ENCODE measurements around the gene CCDC192. TPM values are rescaled to one million over a fixed set of nuclear protein-coding genes. Genes with fewer than 3 reads are reported as not detected.

CCDC192 gene
- total RNA-seq, 6 experiments from 2014 or later, result not detected

GRCh38 chr5:127814588-127814973 lies 111.4 kb downstream of the CCDC192 start:
- TF ChIP-seq, protein P1, sequence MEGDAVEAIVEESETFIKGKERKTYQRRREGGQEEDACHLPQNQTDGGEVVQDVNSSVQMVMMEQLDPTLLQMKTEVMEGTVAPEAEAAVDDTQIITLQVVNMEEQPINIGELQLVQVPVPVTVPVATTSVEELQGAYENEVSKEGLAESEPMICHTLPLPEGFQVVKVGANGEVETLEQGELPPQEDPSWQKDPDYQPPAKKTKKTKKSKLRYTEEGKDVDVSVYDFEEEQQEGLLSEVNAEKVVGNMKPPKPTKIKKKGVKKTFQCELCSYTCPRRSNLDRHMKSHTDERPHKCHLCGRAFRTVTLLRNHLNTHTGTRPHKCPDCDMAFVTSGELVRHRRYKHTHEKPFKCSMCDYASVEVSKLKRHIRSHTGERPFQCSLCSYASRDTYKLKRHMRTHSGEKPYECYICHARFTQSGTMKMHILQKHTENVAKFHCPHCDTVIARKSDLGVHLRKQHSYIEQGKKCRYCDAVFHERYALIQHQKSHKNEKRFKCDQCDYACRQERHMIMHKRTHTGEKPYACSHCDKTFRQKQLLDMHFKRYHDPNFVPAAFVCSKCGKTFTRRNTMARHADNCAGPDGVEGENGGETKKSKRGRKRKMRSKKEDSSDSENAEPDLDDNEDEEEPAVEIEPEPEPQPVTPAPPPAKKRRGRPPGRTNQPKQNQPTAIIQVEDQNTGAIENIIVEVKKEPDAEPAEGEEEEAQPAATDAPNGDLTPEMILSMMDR (IDR thresholded peaks at IDR 0.05), result no peak
- TF ChIP-seq POLR2A (IDR thresholded peaks at IDR 0.05), result no peak
- H3K27me3 ChIP-seq, result no peaks in the 10 kb centered on the region
- no peak overlapping the region for H3K27ac ChIP-seq
- DNase-seq, result no peak
- H3K36me3 ChIP-seq, result no peaks in the 10 kb centered on the region
- no peaks in the 10 kb centered on the region for H3K9me3 ChIP-seq
- no peaks in the 10 kb centered on the region for H3K4me1 ChIP-seq
- intact Hi-C loops (cut with DNase I), result no loop called here
- no peak for ATAC-seq
- H3K4me3 ChIP-seq, result no peak overlapping the region
- WGBS (ENCODE audit: insufficient coverage, low coverage, low lambda C conversion rate, missing lambda C conversion rate), result 54% methylated on average over 3 of the region's 3 CpGs

- no peak for TF ChIP-seq POLR2A (IDR thresholded peaks at IDR 0.05)
- TF ChIP-seq, protein P1 (IDR thresholded peaks at IDR 0.05), result no peak
- H3K36me3 ChIP-seq, result no peaks in the 10 kb centered on the region
- H3K27me3 ChIP-seq, result no peaks in the 10 kb centered on the region
- H3K9me3 ChIP-seq, result no peaks in the 10 kb centered on the region
- intact Hi-C loops (cut with DNase I), result no loop called here
- H3K4me1 ChIP-seq, result peaks cover 0 to 11% (median 3%) of the 10 kb centered on the region in 4 donors
- DNase-seq (no peak), ATAC-seq (peak in 1 of 4 donors; percentile 74)
- no peak overlapping the region for H3K27ac ChIP-seq
- WGBS (ENCODE audit: insufficient coverage, low coverage, low lambda C conversion rate, missing lambda C conversion rate), result 16% methylated on average over 2 of the region's 2 CpGs
- no peak overlapping the region for H3K4me3 ChIP-seq
These were observed 117.8 kb downstream of the CCDC192 start for GRCh38 chr5:127820910-127821553.

- Histone ChIP-seq H3K4me3 (no peak overlapping the region), H3K27me3 (no peaks in the 10 kb centered on the region), H3K36me3 (no peaks in the 10 kb centered on the region), H3K9me3 (no peaks in the 10 kb centered on the region), H3K4me1 (peaks cover 0 to 11% (median 3%) of the 10 kb centered on the region in 4 donors), H3K27ac (no peak overlapping the region)
- TF ChIP-seq POLR2A (IDR thresholded peaks at IDR 0.05), result no peak
- TF ChIP-seq, protein P1 (IDR thresholded peaks at IDR 0.05), result no peak
- ATAC-seq (no peak), DNase-seq (no peak)
- intact Hi-C loops (cut with DNase I), result no loop called here
- WGBS (ENCODE audit: insufficient coverage, low coverage, low lambda C conversion rate, missing lambda C conversion rate), result 65% methylated on average over 3 of the region's 3 CpGs
These were observed 118.7 kb downstream of the CCDC192 start for GRCh38 chr5:127821896-127822295.

DNA sequence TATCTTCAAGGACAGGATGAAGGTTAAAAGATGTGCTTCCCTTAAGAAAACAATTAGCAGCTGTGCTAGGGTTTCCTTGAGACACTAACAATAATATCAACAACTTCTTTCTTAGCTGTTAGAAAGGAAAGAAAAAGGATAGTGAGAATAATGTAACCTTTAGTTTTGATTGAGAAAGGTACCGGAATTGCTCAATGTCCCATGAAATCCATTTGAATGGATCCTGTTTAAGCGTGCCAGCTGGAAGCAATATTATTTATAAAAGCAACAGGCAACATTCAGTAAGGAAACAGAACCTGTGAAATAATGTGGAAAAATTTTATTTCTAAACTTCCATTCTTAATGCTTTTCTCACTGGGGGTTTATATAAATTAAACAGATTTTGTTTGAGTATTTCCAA lies 120.9 kb downstream of the CCDC192 start:
- DNase-seq (no peak), ATAC-seq (peak; percentile 75 to 93 (median 83))
- H3K27me3 ChIP-seq, result no peaks in the 10 kb centered on the region
- TF ChIP-seq POLR2A (IDR thresholded peaks at IDR 0.05), result no peak
- TF ChIP-seq, protein P1 (IDR thresholded peaks at IDR 0.05), result no peak
- H3K9me3 ChIP-seq, result no peaks in the 10 kb centered on the region
- no peak overlapping the region for H3K27ac ChIP-seq
- 19% methylated on average over 2 of the region's 2 CpGs for whole genome bisulfite sequencing (ENCODE audit: insufficient coverage, low coverage, low lambda C conversion rate, missing lambda C conversion rate)
- H3K4me1 ChIP-seq, result peaks cover 0 to 11% (median 3%) of the 10 kb centered on the region in 4 donors
- intact Hi-C loops (cut with DNase I), result no loop called here
- H3K4me3 ChIP-seq, result no peak overlapping the region
- no peaks in the 10 kb centered on the region for H3K36me3 ChIP-seq
